Raji (cell line): ENCODE results near the gene ANKS3.

Source experiments
- POLR2A ChIP-seq: IDR thresholded peaks from 2 replicates; pipeline ENCODE4 v1.6.1; 2011; ENCODE audit warnings: low read depth, low read length, control low read depth; ENCODE audit not compliant: insufficient read depth

Gene ANKS3

DNA sequence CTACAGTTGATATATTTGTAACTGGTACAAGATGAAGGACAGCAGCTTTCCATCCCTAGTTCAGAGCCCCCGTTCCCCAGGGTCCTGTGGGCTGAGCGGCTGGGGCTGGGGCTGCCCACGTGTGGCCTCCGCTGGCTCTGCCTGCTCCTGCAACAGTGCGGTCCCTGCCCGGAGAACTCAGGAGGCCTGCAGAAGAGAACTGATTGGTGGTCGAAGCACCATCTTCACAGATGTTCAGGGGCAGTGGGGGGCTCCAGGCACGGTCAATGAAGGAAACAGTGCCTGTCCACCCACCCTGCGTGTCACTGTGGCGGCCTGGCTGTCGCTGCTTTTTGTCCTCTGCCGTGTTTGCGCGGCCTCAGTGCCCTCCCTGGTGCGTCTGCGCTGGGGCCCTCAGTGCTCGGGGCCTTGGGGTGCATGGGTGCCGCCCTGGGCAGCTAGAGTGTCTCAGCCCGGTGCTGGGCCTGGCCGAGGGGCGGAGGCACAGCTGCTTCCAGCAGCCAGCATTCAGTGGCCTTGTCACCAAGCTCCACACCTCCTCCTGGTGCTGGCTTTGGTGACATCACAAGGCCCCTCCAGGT is 44.9 kb downstream of the ANKS3 start:
- no peak for TF ChIP-seq POLR2A

DNA sequence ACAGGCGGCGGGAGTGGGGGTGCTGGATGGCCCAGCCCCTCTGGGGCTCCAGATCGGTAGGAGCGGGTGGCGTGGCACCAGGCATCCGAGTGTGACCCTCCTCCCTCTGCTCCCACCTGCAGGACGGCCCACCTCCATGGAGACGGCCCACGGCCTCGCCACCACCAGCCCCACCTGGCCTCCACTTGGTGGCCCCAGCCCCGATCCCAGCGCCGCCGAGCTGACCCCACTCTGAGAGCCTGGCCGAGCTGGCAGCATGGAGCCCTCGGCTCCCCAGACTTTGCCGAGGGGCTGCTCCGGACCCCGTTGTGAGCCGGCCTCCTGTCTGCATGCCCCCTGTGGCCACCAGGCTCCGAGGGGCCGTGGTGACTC is 45.4 kb downstream of the ANKS3 start:
- TF ChIP-seq POLR2A: no peak

DNA sequence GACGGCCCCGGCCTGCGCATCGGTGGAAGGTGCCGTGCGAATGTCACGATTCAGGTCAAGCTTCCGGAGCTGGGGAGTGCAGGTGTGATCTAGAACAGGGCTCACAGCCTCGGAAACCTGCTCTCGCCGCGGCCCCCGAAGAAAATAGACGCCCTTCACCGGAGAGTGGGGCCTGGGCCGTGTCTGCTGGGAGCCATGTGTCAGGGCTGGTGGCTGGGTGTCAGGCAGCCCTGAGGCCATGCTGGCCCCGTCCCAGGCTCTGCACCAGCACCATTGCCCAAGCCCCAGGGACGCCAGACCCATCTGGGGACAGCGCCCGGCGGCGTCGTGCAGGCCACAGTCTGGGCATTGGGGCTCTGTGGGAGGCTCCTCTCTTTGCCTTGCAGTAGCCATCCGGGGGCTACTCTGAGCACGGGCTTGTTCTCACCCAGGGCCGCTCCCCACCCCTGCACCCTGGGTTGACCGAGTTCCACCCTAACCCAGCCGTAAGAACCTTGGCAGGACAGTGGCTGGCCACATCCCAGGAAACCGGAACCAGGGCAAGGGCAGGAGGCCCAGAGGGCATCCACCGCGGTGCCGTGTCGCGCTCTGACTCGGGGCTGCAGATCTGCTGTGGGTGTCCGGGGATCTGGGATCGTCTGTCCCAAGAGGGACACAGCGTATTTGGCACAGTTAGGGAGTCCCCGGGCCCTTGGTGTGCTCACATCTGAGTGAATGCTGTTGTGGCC is 46.0 kb downstream of the ANKS3 start:
- TF ChIP-seq POLR2A: no peak

DNA sequence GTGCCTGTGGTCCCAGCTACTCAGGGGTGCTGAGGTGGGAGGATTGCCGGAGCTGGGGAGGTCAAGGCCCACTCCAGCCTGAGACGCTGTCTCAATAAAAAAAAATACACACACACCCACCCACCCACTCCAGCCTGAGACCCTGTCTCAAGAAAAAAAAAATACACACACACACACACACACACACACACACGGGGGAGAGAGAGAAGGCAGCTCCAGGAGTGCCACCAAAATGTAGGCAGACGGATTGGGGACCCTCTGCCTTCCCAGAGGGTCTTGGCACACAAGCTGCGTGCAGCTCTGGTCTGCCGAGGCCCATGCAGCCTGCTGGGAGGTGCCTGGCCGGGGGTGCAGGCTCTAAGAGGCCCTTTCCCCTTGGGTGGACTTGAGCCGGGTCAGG is 46.7 kb downstream of the ANKS3 start:
- no peak for TF ChIP-seq POLR2A

DNA sequence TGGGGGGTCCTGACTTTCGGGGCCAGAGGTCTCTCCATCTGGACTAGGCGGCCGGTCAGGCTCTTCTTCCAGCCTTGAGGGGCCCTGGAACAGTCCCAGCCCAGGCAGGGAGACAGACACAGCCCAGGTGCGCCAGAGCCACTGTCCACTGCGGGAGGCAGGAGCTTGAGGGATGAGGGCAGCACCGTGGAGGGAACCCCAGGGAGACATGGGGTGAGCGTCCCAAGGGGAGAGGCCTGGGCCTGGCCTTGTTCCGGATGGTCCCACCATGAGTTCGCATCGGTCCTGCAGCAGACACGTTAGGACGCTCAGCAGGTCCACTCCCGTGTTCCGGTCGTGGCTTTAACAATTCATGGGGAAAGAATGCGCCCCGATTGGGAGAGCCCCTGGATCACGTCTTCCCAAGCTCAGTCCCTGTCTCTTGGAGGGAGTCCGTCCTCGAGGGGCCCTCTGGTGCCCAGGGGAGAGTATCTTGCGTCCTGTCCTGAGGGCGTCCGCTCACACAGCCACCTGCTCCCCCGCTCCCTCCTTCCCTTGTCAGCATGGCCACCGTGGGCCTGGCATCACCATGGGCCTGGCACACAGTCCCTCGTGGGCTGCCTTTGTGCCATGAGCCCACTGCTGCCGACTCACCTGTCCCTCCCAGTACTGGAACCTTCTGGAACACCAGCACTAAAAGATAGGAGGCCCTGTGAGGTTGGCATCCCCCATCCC is 47.4 kb downstream of the ANKS3 start:
- TF ChIP-seq POLR2A: no peak

DNA sequence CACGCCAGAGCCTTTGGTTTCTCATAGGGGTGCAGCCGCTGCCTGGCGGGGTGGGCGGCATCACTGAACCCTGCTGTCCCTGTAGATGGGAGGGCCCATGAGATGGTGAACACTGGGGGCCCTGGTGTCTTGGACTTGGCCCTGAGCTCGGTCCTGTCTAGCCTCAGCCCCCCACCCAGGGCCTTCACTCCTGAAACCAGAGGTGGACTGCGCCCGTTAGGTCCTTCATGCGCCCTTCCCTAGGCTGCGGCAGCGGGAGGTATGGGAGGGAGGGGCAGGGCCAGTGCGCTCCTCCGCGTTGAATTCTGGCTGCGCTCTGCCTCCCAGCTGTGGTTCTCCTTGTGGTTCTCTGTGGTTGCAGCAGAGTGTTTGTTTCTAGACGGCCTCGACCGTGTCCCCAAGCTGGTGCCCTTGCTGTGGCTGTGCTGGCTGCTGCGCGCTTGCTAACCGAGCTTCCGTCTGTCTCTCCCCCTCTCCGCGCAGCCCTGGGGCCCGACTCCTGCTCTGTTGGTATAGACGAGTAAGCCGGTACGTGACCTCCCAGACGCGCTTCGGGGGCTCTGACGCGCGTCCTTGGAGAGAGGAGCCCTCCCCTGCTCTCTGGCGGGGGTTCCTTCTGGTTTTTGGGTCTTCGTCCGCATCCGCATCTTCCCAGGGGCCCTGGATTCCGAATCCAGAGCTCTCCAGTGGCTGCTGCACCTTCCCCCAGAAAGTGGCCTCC is 48.1 kb downstream of the ANKS3 start:
- no peak for TF ChIP-seq POLR2A

DNA sequence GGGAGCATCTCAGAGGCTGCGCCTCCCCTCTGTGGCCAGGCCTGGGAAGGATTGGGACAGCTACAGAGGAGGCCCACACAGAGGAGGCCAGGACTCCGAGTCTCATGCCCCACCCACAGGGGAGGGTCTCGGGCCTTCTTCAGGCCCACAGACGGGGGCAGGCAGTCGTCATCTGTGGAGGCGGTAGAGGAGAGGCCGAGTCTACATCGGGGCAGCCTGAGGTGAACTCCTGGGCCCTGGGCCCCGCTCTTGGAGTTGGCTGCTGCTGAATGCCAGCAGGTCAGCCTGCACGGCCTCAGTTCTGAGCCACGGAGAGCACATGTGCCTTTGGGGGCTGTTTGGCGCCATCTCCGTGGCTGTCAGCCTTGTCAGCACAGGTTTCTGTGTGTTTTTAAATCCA is 48.8 kb downstream of the ANKS3 start:
- TF ChIP-seq POLR2A: no peak

DNA sequence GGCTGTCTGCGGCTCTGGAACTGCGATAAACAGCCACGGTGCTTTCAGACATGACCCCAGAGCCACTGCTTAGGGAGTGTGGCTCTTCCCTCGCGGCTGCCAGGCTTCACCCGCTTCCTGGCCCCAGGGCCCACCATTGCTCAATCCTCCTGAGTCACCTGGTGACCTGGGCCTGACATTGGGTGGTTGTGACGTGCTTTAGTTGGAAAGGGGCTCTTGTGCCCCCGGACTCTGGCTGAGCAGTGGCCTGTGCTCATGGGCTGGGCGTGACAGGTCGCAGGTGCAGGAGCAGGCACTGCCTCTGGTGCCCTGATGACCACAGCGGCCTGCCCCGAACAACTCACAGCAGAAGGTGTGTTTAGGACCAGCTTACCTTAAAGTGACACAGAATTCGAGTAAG is 49.3 kb downstream of the ANKS3 start:
- no peak for TF ChIP-seq POLR2A

DNA sequence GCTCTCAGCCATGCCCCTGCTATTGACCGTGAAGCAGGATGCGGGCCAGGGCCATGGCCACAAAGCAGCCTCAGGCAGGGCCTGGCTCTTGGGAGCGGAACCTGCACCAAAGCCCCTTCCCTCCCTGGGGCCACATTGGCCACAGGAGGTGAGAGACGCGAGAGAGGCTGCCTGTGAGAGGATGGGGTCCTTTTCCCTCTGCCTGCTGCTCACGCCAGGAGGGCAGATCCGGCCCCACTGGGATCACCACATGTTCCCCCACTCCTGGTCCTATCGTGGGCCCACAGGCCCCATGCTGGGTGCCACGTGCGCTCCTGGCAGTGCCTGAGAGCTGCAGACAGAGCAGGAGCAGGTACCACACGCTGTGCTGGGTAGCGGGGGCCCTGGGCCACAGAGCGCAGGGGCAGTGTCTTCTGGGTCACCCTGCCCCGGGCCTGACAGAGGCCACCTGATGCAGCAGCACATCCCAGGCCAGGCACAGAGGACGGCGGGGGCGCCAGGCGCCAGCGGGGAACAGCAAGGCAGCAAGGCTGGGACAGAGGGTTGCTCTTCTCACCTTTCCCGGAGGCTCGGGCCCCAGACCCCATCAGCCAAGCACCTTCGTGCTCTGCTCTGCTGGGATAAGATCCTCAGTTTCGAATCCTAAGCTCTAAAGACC is 49.9 kb downstream of the ANKS3 start:
- no peak for TF ChIP-seq POLR2A

DNA sequence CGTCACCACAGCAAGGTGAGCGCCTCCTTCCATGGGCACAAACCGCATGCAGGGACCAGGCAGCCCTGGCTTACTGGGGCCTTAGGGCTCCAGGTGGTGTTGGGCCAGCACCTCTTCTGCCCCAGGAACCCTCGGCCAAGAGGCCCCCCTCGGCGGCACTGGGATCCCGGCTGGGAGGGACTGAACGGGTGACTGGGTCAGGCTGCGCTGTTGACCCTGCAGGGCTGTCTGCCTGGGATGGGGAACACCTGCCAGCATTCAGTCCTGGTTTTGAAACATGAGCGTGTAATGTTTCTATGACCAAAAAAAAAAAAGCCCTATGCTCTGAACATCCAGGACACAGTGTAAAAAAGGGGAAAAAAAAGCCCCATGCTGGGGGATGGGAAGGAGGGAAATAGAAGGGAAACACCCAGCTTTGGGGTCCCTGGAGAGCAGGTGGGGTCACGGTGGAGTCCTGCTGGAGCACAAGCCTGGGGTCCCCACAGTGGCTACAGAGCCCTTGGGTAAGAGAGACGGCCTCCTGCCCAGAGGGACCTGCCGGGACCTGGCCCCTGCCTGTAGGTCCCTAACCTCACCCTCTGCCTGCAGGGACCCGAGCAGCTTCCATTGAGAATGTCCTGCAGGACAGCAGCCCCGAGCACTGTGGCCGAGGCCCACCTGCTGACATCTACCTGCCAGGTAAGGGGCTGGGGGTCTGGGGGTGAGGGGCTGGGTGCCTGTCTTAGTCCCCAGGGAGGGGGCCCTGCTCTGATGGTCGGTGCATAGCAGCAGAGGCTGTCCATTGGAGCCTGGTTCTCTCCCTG is 50.6 kb downstream of the ANKS3 start:
- TF ChIP-seq POLR2A: no peak

DNA sequence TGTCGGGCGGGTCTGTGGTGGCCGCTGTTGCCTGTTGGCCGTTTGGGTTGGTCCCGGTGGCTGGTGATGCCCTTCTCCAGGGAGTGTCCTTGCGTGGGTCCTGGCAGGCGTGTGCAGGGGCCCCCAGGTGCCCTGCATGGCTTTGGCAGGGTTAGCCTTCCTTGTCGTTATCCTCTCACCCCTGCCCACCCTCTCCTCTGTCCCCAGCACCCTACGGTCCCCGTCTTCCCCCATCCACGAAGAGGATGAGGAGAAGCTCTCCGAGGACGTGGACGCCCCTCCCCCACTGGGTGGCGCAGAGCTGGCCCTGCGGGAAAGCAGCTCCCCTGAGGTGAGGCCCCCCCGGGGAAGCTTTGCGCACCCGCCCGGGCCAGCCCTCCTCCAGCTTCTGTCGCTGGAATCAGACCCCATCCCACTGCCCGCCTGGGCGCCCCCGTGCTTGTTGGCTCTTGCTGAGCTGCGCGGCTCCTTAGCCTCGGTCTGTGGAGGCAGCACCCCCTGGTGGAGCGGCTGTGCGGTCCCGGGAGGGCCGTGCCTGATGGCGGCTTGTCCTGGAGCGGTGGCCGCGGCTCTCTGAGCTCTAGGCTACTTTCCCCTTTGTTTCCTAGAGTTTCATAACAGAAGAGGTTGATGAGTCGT is 51.3 kb downstream of the ANKS3 start:
- TF ChIP-seq POLR2A: no peak

DNA sequence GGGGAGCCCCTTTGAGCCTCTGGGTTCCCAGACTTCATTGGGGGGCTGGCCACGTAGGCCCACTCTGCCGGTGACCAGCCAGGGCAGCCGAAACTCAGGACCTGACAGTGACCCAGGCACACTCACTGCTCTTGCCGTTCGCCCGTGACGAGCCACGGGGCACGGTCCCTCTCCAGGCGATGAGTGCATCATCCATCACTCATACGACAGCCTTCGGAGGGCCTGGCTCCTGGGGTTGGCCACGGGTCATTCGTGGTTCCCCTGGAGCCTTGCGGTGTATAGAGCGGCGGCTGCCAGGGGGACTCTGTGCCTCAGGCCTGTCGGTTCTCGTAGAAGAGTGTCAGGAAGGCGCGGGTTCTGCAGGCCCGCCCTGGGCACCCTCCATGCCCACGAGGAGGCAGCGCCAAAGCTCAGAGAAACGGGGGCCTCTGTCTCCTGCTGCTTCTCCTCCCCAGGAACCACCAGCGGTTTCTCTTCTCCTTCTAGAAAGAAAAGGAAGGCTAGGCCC is 51.9 kb downstream of the ANKS3 start:
- TF ChIP-seq POLR2A: no peak

DNA sequence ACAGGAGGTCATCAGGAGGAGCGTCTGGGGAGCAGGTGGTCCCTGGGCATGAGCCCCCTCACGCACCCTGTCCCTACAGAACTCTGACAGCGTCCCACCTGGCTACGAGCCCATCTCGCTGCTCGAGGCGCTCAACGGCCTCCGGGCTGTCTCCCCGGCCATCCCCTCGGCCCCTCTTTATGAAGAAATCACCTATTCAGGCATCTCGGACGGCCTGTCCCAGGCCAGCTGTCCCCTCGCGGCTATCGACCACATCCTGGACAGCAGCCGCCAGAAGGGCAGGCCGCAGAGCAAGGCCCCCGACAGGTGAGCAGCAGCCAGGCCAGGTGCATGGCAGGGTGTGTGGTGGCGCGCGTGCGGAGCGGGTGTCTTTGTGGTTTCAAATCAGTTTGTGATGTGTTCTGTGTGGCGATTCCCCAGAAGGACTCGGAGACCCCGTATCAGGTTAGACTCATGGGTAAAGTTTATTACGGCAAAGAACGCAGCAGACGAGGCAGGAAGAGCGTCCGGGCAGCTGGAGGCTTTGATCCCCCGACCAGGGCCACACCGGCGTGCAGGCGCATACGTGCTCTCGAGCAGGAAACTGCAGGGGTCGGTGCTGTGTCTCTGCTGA is 52.5 kb downstream of the ANKS3 start:
- no peak for TF ChIP-seq POLR2A
